GM18858 (cell line): ENCODE measurements around the gene DLD.
"Not testable (repeated sequence)": the region's sequence is repeated elsewhere in the genome, so short reads cannot be mapped to it uniquely, and the experiment has no call there.

Source experiments
- ATAC-seq: cut with Tn5 transposase; IDR thresholded peaks from one replicate; pipeline ENCODE4 v1.9.1; 2021; ENCODE audit not compliant: unreplicated experiment

Gene DLD

DNA sequence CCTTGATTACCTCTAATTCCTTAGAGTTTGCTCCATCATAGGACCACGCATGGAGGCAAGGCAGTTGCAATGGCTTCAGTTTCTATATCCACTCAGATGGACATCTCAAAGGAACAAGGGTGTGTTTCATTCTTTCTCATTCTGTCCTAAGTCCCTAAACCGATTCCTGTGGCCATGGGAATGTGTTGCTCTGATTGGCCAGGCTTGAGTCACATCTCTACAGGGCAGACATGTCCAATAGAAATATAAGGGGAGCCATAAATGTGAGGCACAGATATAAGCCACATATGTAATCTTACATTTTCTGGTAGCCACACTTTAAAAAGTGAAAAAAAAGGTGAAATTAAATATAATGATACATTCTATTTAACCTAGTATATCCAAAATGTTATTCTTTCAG, 16.9 kb upstream of the DLD start:
- ATAC-seq = no peak

DNA sequence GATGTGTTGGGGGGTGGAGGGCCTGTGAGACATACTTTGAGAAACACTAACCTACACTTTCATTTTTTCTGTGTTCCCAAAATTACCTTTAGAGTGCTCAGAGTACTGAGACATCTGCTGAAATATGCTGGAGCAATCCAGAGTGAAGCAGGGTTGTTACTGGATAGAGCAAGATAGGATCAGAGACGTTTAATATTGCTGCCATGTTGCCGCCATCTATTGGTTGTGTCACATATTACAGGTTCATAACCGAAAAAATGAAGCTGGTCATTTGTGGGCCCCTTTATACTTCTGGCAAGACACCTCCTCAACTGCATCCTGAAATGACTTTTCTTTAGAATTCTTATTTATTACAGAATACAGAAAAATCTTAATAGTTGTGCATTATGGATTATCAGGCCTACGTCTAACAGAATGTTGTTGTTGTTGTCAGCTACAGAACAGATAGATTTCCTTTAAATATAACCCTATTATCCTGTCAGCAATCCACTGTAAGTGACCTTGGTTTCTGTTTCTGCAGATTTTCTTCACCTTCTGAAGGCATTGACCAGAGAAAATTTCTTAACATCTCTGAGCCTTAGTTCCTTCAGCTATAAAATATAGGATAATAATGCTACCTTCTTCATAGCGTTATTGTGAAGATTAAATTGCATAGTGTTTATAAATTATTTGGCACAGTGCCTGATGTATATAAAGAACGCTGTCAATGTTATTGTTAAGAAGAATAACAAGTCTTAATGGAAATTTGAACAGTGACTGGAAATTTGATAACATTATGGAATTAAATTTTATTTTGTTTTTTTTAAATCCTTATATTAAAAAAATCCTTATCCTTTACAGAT, 16.2 kb upstream of the DLD start:
- ATAC-seq = peak; percentile 53

DNA sequence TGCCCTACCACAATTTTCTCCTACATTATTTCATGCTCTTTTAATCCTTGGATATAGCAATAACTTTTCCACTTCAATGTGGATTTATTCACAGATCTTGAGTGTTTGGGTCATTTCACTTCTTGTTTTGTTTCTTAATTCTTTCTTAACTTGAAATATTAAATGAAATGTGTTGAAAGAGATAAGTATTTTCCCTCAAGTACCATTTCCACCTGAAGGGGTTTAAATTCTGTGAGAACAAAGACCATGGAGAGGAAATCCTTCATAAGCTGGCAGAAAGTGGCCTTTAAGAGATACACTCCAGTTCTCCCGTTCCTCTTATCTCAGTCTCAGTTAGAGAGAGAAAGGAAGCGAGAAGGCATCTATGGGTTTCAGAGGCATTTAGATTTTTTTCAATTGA, 14.1 kb upstream of the DLD start:
- no peak for ATAC-seq

- ATAC-seq = no peak
These were observed 13.1 kb upstream of the DLD start for GRCh38 chr7:107877731-107878382.

- no peak for ATAC-seq
These were observed 12.3 kb upstream of the DLD start for GRCh38 chr7:107878636-107879035.

DNA sequence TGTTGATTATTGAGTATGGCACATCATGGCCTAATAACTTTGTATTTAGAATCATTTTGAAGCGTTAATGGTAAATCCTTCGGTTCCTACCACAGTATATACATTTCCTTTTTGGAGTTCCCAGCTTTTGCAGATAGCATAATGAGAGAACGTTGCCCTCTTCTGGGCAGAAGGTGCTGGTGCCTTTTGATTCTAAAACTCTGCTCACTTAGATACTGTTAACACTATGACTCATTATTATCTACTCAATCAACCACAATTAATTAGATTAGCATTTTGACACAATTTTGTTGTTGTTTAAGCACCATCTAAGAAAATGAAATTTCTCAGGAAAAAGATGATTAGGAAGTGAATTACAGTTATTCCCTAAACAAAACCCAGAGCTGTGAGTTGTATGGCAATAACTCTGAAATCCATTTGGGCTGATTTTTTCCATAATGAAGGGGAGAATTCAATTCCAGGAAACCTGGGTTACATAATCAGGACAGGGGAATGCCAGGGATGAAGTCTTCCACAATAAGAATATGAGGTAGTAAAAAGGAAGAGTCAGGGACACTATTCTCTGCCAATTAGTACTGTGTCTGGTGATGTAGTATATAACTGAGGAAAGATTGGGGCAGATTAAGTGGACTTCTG, 11.5 kb upstream of the DLD start:
- peak; percentile 71 for ATAC-seq

GRCh38 chr7:107882766-107883165, 8.2 kb upstream of the DLD start:
- no peak for ATAC-seq

DNA sequence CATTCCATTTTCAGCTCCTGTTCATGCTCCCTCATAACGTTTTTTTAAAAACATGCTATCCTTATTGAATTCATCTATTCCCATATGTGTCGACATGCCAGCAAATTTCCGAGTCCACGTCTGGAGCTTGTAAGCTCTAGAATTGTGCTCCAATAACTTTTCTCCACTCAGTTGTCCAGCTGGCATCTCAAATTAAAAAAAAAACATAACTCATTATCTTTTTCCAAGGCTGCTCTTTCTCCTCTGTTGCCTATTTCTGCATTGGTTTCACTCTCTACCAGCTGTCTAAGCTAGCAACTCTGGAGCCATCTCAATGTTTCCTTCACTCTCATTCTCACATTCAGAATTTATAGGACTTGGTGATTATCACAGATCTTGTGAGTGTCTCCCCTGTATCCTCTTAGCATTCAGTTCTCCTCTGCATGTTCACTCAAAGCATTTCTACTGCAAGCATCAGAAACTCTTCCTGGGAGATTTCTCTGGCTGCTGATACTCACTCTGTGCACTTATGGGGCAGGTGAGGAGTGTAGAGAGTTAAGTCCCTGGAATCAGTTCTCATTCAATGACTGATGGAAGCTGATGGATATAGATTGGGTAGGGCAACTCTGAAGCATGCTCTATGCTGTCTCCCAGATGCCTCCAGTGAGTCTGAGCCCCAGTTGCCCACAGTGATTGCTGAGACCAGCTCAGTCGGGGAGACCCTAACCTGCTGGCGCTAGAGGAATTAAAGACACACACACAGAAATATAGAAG, 6.7 kb upstream of the DLD start:
- ATAC-seq = no peak

- ATAC-seq = not testable (repeated sequence)
These were observed 3.2 kb upstream of the DLD start for GRCh38 chr7:107887827-107888226.

DNA sequence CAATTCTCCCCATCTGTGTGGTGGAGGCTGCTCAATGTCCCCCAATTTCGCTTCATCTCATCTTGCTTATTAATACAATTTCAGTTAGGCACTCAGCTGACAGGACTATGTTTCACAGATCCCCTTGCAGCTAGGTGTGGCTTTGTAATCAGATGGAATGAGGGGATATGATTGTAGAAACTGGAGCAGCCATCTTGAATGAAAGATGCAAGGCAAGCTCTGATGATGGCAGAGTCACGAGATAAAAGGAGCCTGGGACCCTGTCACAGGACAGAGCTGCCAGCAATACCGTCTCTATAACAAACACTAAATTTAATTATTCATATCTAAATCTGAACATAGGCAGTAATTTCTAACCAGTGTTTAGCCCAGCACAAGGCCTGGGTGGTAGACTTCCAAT, 991 bp upstream of the DLD start:
- ATAC-seq = no peak

DNA sequence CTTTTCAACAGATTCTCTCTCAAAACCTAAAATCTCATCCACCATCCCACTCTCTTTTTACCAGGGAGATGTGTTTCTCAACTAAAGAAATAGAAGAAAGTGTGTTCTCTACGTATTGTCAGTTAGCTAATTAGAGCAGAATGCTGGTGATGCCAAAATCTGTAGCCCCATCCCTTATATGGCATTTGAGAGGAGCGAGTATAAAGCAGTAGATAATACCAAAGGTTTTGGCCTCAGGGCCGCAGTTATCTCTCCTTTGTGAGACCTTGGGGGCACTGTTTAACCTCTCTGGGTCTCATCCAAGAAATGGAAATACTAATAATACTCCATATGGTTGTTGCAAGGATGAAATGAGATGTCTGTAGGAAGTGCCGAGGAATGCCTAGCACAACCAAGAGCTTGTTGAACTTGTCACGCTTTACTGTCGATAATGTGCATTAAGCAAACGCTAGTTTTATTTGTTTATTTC, 456 bp upstream of the DLD start:
- ATAC-seq = no peak

- peak; percentile 3 for ATAC-seq
These were observed 818 bp downstream of the DLD start for GRCh38 chr7:107891636-107892366.

GRCh38 chr7:107892367-107892741, 1.4 kb downstream of the DLD start:
- not testable (repeated sequence) for ATAC-seq

GRCh38 chr7:107898997-107899594, 8.1 kb downstream of the DLD start:
- ATAC-seq = no peak

DNA sequence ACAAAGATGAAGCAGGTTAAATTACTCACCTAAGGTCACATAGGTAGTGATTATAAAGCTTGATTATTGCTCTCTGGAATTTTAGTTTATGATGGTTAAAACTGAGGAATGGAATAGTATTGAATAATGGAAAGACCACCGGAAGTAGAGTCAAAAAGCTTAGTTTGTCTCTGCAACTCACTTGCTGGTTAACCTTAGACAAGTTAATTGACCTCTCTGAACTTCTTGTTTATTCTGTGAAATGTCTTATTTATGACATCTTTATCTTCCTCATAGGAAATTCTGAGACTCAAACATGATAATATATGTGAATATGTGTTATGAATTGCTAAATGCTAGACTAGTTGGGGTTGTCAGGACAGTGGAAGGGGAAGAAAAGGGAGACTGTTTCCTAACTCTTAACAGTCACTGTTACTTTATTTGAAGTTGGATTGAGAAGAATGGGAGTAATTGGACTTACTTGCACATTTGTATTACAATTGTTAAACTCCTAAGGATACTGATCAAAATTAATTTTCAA, 9.6 kb downstream of the DLD start:
- no peak for ATAC-seq

GRCh38 chr7:107902381-107902780, 11.4 kb downstream of the DLD start:
- ATAC-seq = no peak

DNA sequence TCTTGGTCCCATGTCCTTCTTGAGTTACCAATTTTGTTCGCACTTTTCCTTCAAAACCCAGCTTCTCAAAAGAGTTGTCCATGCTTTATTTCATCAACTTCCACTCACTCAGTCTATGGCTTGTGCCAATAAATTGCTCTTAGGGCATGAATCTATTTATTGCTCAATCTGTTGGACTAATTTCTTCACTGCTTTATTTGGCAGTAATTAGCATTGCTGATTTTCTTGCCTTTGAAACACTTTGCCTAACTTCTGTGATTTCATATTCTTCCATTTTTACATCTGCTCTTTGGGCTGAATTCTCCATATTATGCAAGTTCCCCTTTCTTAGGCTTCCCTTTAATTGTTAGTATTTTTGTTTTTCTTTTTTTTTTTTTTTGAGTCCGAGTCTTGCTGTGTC, 16.8 kb downstream of the DLD start:
- ATAC-seq = no peak

DNA sequence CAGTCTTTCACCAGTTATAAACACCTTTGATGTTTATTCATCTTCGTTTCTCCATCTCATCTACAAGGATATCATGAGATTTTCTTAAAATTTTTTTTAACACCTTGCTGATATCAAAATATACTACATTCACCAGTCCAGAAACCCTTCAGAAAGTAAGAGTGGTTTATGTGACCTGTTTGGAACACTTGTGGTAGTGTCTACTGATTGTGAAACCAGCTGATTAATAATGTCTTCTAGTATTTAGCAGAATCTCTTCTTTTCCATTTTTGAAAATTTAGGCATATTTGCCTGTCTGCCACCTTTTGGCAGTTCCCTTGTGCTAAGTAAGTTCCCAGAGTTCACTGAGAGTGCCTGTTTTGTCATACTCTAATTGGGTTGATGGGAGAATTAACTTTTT, 18.5 kb downstream of the DLD start:
- peak; percentile 46 for ATAC-seq

GRCh38 chr7:107911981-107912380, 21.0 kb downstream of the DLD start:
- no peak for ATAC-seq

GRCh38 chr7:107913851-107914250, 22.9 kb downstream of the DLD start:
- no peak for ATAC-seq
